D721Med (cell line): ENCODE measurements around the gene WFIKKN1.

Experiments used
- DNase-seq: peaks from one replicate; pipeline ENCODE4 v3.0.0; 2011; ENCODE audit warnings: low spot score; ENCODE audit not compliant: insufficient read length
- FAIRE-seq: peaks from 2 replicates; lab custom pipeline; 2011; peaks lifted over from hg19 to GRCh38; lab: Jason Lieb, UNC
- TF ChIP-seq, protein P1 (sequence below): IDR thresholded peaks from 2 replicates; pipeline ENCODE4 v1.5.1; 2012; ENCODE audit warnings: mild to moderate bottlenecking, control low read depth; ENCODE audit not compliant: insufficient read depth; ENCODE audit errors: missing control alignments

Gene WFIKKN1

DNA sequence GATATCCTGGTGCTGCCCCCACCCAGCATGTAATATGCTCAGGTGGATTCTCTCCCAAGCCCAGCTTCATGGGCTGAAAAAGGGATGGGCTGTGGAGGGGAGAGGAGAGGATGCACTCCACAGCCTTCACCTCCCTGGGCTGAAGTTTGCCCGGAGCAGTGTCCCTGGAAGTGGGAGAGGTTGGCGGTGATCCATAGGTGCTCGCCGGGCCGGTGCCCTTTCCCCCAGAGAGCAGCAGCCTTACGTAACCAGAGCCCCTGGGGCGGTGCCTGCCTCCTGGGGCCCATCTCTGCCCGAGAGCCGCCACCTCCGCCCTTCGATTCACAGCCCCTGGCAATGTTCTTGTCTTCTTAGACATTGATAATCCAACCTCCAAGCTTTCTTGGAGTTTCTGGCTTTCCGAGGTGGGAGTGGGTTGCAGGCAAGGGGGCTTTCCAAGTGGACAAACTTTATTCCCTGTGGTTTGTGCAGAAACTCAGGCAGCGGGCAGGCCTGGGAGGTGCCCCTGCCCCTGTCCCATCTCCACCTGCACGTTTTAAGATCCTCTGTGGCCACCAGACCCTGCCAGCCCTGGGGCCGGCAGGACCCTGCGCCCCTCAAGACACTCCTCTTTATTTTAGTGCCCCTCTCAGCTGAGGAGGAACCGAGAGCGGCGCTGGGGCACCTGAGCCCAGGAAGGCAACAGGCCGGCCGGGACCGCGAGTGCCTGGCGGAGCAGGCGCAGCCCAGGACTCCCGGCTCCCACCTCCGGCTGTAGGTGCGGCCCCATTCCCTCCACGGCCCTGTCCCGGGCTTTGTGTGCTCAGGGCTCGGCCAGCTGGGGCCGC lies 15.3 kb downstream of the WFIKKN1 start:
- no peak for FAIRE-seq
- TF ChIP-seq, protein P1, sequence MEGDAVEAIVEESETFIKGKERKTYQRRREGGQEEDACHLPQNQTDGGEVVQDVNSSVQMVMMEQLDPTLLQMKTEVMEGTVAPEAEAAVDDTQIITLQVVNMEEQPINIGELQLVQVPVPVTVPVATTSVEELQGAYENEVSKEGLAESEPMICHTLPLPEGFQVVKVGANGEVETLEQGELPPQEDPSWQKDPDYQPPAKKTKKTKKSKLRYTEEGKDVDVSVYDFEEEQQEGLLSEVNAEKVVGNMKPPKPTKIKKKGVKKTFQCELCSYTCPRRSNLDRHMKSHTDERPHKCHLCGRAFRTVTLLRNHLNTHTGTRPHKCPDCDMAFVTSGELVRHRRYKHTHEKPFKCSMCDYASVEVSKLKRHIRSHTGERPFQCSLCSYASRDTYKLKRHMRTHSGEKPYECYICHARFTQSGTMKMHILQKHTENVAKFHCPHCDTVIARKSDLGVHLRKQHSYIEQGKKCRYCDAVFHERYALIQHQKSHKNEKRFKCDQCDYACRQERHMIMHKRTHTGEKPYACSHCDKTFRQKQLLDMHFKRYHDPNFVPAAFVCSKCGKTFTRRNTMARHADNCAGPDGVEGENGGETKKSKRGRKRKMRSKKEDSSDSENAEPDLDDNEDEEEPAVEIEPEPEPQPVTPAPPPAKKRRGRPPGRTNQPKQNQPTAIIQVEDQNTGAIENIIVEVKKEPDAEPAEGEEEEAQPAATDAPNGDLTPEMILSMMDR: no peak
- DNase-seq: no peak

DNA sequence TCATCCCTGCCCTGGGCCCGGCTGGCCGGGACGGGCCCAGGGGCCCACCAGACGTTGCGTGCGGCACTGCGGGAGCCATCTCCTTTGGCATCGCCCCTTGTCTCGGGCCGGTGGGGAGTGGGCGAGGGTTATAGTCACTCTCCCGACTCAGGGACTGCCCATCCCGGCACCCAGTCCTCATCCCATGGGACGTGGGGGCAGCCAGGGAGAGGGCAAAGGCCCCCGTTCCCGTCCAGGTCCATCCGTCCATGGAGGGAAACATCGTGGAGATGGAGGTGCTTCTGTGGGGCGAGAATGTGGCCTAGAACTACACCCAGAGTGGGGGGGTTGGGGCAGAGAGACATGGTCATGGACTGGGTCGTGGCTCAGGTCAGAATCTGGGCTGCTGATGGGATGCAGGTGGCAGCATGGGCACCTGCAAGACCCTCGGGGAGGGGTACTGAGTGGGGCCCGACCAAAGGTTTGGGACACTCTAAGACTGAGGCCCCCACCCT lies 15.9 kb downstream of the WFIKKN1 start:
- FAIRE-seq: no peak
- DNase-seq: no peak
- TF ChIP-seq, protein P1: no peak

DNA sequence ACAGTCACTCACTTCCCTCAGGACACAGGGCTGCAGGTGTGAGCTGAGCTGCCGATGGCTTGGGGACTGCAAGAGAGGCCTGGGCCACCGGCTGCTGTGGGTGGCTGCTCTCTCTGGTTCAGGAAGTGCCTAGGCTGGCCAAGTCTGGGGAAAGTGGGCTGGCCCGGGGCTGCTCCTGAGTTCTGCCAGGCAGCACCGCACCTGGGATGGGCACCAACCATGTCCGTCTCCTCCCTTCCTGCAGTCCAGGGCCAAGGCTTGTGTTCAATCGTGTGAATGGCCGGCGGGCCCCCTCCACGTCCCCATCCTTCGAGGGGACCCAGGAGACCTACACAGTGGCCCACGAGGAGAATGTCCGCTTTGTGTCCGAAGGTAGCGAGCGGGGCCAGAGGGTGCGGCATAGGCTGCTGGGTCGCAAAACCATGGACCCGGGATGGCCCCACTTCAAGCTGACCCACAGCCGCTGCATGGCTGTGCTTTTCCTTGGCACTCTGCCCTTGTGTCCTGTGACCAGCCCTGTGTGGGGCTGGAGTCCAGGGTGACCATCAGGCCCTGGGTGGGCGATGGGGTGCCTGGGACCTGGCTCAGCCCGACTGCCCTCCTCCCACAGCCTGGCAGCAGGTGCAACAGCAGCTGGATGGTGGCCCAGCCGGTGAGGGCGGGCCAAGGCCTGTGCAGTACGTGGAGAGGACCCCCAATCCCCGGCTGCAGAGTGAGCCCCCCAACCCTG lies 16.6 kb downstream of the WFIKKN1 start:
- no peak for FAIRE-seq
- DNase-seq: no peak
- TF ChIP-seq, protein P1: no peak

DNA sequence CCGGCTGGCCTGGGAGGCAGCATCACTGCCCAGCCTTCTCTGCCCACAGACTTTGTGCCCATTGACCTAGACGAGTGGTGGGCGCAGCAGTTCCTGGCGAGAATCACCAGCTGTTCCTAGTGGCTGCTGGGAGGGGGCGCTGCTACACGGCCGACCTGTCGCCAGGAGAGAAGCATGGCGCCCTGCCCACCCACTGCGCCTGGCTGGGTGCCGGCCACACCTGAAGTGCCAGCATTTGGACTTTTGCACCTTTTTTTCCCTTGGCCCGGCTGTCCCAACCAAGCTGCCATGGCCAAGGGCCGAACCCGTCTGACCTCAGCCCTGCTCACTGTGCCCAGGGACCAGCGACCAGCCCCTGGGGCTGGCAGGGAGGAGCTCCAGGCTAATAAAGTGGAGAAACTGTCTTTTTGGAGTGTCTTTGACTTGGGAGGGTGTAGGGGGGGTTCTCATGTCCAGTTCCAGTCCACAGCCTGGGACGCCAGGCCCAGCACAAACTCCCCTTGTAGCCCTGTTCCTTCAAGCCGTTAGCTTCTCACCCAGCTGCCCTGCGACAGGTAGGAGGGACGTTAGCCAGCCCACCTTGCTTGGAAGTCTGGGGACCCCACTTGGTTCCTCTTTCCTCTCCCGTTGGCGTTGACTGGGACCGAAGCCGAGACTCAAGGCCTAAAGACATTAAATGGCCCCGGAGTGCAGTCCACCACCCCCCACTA lies 17.4 kb downstream of the WFIKKN1 start:
- DNase-seq (peak; percentile 90), FAIRE-seq (no peak)
- TF ChIP-seq, protein P1: peak; percentile 66

- TF ChIP-seq, protein P1: no peak
- FAIRE-seq: no peak
- DNase-seq: peak; percentile 100
Observed at GRCh38 chr16:648781-649589, 18.2 kb downstream of the WFIKKN1 start, which contains the start of gene WDR90. Gene WDR90, plus strand, starts transcription at chr16:649365. Its CDS starts 52 bp downstream, at chr16:649417.

DNA sequence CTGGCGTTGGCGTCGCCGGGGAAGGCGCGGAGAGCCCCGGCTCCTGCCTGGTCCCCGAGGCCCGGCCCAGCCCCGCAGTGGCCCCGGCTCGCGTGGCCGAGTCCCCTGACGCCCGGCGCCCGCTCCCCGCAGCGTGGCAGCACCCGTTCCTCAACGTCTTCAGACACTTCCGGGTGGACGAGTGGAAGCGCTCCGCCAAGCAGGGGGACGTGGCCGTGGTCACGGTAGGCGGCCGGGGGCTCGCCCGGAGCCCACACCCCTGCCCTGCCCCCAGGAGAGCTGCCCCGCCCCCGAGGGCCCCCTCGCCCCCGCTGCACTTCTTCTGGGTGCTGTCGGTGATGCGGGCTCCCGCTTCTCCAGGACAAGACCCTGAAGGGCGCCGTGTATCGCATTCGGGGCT lies 18.8 kb downstream of the WFIKKN1 start:
- DNase-seq: no peak
- no peak for FAIRE-seq
- TF ChIP-seq, protein P1: no peak
